ENCODE measurements around the gene HMGA1.

Gene HMGA1

DNA sequence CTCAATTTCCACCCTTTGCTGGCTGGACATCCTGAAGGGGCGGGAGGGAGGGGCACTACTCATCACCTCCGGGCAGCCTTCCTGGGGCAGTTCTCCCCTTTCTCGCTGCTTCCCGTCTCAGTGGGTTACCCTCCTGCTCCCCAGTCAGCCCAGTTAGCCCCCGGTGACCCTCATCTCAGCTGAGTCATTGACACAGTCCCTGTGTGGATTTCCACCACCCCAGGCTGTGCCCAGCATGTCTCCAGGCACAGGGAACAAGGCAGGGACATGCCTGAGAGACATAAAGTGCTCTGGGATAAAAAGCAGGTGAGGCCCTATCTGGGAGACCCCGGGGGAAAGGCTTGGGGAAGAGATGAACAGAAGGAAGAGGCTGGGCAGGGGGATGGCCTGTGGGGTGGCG, 29.9 kb upstream of the HMGA1 start:
- H3K9me3 Mint-ChIP-seq (ENCODE audit: low read depth): no peaks in the 10 kb centered on the region
- no peak overlapping the region for H3K27ac Mint-ChIP-seq
- H3K36me3 Mint-ChIP-seq: no peaks in the 10 kb centered on the region
- H3K4me3 Mint-ChIP-seq: no peak overlapping the region
- H3K27me3 Mint-ChIP-seq: no peaks in the 10 kb centered on the region
- H3K4me1 Mint-ChIP-seq (ENCODE audit: low read depth): peaks cover 17% of the 10 kb centered on the region

DNA sequence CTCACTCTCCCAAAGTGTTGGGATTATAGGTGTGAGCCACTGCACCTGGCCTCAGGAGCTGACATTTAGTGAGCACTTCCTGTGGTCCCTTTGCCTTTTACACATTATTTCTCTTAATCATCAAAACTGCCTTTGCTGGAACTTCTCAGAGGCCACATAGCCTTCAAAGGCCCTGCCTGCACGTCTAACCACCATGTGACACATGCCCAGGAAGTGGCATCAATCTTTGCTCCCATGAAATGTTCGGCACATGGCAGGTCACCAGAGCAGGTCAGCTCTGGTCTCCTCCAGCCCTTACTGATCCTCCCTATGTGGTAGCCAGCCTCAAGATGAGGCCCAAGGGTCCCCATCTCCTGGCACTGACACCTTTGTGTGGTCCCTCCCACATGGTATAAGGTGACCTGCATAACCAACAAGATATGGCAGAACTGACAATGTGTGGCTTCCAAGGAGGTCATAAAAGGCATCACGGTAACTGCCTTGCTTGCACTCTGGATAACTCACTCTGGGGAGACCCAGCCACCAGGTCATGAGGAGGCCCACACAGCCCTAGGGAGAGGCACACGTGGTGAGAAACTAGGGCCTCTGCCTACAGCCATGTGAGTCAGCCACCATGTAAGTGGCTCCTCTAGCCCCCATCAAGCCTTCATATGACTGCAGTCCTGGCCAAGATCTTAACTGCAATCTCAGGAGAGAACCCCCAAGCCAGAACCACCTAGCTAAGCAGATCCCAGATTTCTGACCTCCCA, 28.8 kb upstream of the HMGA1 start:
- Mint-ChIP-seq H3K27me3 (no peaks in the 10 kb centered on the region), H3K9me3 (ENCODE audit: low read depth) (no peaks in the 10 kb centered on the region), H3K27ac (peak overlapping the region; percentile 80), H3K4me1 (ENCODE audit: low read depth) (peaks cover 17% of the 10 kb centered on the region), H3K4me3 (no peak overlapping the region), H3K36me3 (no peaks in the 10 kb centered on the region)

DNA sequence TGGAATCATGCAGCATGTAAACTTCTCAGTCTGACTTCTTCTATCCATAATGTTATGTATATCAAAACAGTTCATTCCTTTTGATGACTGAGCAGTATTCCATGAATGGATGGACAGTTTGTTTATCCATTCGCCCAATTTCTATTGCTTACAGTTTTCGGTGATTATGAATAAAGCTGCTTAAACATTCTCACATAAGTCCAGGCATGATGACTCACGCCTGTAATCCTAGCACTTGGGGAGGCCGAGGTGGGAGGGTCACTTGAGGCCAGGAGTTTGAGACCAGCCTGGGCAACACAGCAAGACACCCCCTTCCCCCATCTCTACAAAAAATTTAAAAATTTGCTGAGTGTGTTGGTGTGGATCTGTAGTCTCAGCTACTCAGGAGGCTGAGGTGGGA, 22.9 kb upstream of the HMGA1 start:
- Mint-ChIP-seq H3K9me3 (ENCODE audit: low read depth) (no peaks in the 10 kb centered on the region), H3K27ac (no peak overlapping the region), H3K27me3 (no peaks in the 10 kb centered on the region), H3K4me1 (ENCODE audit: low read depth) (no peaks in the 10 kb centered on the region), H3K36me3 (no peaks in the 10 kb centered on the region), H3K4me3 (no peak overlapping the region)

DNA sequence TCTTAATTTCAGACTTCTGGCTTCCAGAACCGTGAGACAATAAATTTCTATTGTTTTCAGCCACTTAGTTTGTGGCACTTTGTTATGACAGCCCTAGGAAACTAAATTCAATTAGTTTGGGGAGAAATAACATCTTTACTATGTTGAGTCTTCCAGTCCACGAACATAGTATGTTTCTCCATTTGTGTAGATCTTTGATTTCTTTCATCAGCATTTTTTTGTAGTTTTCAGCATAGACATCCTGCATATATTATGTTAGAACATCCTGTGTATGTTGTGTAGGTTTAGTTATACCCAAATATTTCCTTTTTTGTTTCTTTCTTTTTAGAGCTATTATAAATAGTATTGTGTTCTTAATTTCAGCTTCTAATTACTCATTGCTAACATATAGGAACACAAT, 18.0 kb upstream of the HMGA1 start:
- H3K36me3 Mint-ChIP-seq: no peaks in the 10 kb centered on the region
- peaks cover 12% of the 10 kb centered on the region for H3K4me1 Mint-ChIP-seq (ENCODE audit: low read depth)
- H3K4me3 Mint-ChIP-seq: no peak overlapping the region
- no peaks in the 10 kb centered on the region for H3K9me3 Mint-ChIP-seq (ENCODE audit: low read depth)
- no peak overlapping the region for H3K27ac Mint-ChIP-seq
- H3K27me3 Mint-ChIP-seq: no peaks in the 10 kb centered on the region

DNA sequence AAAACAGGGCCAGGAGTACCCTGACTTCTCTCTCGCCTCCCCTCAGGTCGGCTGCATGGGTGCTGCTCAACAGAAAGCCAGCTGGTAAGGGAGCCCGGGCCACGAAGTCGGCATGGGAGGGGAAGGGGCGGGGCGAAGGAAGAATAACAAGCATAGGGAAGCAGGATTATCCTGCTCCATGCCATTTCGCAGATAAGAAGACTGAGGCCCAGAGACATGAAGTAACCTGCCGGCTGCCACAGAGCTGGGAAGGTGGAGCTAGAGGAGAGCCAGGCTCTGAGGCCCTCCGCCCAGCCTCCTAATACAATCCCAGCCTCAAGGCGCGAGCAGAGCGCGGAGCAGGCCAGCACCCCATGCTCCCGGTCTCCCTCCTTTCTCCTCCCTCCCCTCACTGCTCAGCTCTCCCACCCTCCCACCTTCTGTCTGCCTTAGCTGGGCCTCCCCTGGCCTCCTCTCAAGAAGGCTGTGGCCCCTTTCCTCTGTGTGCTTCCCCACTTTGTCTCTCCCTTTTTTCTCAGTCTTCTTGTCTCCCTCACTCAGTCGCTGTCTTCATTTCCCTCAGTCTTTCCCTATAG, 13.2 kb upstream of the HMGA1 start:
- Mint-ChIP-seq H3K36me3 (no peaks in the 10 kb centered on the region), H3K9me3 (ENCODE audit: low read depth) (no peaks in the 10 kb centered on the region), H3K4me1 (ENCODE audit: low read depth) (peaks cover 34% of the 10 kb centered on the region), H3K27me3 (no peaks in the 10 kb centered on the region), H3K27ac (peak overlapping the region; percentile 83), H3K4me3 (peak overlapping the region; percentile 70)

DNA sequence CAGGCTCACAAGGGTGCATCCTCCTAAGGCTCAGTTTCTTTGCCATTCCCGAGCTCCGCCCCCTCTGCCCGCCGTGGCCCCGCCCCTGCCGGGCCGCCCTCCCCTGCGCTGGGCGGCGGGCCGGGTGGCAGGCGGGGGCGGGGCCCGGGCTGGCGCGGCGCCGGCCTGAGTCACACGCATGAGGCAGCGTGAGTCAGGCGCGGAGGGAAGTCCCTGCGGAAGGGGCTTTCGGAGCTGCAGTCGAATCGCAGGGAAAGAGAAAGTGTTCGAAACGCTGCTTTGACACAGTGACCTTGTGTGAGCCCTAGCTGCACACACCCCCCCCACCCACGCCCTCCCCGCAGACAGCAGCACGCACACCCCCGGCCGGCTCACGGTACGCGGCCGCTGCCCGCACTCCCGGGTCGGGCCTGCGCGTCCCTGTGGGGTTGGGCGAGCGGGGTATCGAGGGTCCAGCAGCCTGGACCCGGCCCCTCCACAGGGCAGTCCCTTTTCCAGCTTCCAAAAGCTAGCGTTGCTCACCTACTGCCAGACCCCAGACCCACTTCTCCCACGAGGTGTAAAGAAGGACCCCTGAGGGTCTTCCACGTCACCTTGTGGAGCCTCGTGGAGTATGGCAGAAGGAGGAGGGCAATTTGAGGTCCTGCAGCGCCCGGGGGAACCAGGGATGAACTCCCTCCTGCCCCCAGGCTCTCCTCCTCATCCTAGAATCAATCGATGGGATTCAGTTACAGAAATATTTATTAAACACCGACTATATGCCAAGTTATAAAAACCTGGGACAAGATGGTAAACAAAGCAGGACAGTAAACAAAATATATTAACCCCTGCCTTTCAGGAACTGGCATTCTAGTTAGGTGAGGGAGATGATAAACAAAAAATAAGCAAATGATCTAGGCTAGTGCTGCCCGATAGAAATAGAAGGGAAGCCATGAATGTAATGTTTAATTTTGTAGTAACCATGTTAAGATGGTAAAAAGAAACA, 12.4 kb upstream of the HMGA1 start:
- Mint-ChIP-seq H3K4me3 (peak overlapping the region; percentile 70), H3K9me3 (ENCODE audit: low read depth) (no peaks in the 10 kb centered on the region), H3K4me1 (ENCODE audit: low read depth) (peaks cover 36% of the 10 kb centered on the region), H3K27me3 (no peaks in the 10 kb centered on the region), H3K27ac (peak overlapping the region; percentile 83), H3K36me3 (no peaks in the 10 kb centered on the region)

DNA sequence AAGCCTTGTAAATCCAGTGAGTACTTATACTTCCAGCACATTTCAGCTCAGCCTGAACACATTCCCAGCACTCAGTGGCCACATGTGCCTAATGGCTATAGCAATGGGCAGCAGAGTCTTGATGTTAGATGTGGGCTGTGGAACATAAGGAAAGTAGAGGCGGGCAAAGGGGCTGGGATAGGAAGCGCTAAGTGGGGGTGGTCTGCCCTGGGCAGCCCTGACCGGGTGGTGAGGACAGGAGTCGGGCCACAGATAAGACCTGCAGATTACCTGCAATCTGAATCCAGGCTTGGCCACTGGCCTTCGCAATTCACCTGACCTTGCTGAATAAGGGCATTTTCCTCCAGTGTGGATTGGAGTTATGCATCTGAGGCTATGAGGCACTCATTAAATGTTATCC, 11.1 kb upstream of the HMGA1 start:
- no peaks in the 10 kb centered on the region for H3K27me3 Mint-ChIP-seq
- H3K4me1 Mint-ChIP-seq (ENCODE audit: low read depth): peaks cover 38% of the 10 kb centered on the region
- no peak overlapping the region for H3K27ac Mint-ChIP-seq
- H3K36me3 Mint-ChIP-seq: no peaks in the 10 kb centered on the region
- H3K9me3 Mint-ChIP-seq (ENCODE audit: low read depth): no peaks in the 10 kb centered on the region
- H3K4me3 Mint-ChIP-seq: no peak overlapping the region

DNA sequence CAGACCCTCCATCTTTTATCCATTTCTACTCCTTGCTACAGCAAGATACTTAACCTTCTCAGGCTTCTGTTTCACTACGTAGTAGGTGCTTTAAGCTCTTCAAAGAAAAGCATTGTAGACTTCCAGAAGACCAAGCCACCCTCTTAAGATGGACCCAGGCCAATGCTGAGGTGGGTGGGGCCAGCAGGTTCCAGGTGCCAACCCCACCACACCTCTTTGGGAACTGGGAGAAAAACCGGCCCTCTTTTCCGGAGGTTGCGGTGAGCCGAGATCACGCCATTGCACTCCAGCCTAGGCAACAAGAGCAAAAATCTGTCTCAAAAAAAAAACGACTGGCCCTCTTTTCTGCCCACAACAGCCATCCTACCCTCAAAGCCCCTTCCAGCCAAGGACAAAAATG, 10.6 kb upstream of the HMGA1 start:
- Mint-ChIP-seq H3K9me3 (ENCODE audit: low read depth) (no peaks in the 10 kb centered on the region), H3K4me1 (ENCODE audit: low read depth) (peaks cover 38% of the 10 kb centered on the region), H3K36me3 (no peaks in the 10 kb centered on the region), H3K4me3 (no peak overlapping the region), H3K27me3 (no peaks in the 10 kb centered on the region), H3K27ac (peak overlapping the region; percentile 46)

DNA sequence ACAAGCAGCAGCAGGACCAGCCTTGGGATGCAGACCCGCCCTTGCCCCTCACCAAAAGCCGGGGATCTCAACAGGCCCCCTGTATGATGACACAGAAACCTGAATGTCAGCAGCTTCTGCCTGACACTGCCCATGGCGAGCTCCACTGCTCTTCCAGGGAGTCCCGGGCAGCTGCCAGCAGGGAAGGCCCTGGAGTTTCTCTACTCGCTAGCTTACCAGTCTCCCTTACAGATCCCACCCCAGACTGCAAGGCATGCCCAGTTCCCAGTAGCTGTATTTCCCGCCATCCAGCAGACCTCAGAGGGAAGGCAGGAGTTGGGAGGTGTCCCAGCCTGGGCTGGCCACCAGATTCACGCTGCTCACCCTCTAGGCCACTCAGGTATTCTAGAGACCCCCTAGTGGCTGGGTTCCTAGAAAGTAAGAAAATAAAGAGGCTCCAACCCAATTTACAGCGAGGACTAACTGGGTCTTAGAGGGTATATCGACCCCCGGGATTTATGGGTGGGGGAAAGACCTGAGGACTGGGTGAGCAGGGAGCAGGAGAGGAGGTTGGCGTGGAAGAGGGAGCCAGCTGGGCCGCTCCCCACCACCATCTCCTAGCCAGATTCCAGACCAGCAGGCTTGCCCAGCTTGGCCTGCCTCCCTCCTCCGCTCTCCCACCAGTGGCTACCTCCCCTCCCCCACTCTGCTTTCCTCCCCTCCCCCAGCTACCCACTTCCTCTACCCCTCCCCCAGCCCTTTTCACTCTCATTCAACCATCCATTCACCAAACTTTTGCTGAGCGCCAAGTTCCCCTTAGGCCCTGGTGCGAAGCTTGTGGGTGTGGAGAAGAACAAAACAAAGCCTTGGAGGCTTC, 9.7 kb upstream of the HMGA1 start:
- Mint-ChIP-seq H3K9me3 (ENCODE audit: low read depth) (no peaks in the 10 kb centered on the region), H3K4me1 (ENCODE audit: low read depth) (peaks cover 38% of the 10 kb centered on the region)

DNA sequence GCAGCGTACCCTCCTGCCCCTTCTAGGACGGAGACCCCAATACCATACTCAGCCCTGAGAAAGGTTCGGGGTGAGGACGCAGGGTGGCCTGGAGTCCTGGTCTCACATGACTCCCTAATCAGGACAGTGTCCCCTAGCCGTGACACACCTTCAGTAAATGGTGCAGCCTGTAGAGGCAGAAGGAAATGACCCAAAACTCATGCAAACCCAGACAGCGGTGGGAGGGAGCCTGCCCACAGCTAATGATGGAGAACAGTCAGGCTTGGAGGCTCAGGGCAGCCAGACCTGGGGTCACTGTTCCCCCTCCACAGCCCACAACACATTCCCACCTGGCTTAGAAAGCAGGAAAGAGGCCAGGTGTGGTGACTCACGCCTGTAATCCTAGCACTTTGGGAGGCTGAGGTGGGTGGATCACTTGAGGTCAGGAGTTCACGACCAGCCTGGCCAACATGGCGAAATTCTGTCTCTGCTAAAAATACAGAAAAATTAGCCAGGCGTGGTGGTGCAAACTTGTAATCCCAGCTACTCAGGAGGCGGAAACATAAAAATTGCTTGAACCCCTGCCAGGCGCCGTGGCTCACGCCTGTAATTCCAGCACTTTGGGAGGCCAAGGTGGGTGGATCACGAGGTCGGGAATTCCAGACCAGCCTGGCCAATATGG, 8.8 kb upstream of the HMGA1 start:
- H3K4me3 Mint-ChIP-seq: no peak overlapping the region
- peaks cover 34% of the 10 kb centered on the region for H3K4me1 Mint-ChIP-seq (ENCODE audit: low read depth)
- no peaks in the 10 kb centered on the region for H3K27me3 Mint-ChIP-seq
- H3K36me3 Mint-ChIP-seq: no peaks in the 10 kb centered on the region
- no peak overlapping the region for H3K27ac Mint-ChIP-seq
- H3K9me3 Mint-ChIP-seq (ENCODE audit: low read depth): no peaks in the 10 kb centered on the region

More for the DNA sequence above, 9.7 kb upstream of the HMGA1 start:
- Mint-ChIP-seq H3K36me3 (no peaks in the 10 kb centered on the region), H3K27me3 (no peaks in the 10 kb centered on the region), H3K4me3 (no peak overlapping the region), H3K27ac (peak overlapping the region; percentile 28)

DNA sequence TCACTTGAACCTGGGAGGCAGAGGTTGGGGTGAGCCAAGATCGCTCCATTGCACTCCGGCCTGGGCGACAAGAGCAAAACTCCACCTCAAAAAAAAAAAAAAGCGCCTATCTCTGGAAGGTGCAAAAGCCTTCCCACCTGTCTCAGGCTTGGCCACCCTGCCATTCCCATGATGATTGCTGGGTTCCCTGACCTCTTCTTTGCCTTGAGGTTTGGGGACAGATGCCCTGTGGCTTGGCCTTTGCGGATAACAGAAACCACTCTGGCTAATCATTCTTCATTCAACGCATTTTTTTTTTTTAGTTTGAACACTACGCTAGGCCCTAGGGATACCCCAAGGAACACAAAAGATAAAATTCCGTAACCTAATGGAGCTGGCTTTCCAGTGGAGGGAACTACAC, 6.8 kb upstream of the HMGA1 start:
- no peaks in the 10 kb centered on the region for H3K9me3 Mint-ChIP-seq (ENCODE audit: low read depth)

DNA sequence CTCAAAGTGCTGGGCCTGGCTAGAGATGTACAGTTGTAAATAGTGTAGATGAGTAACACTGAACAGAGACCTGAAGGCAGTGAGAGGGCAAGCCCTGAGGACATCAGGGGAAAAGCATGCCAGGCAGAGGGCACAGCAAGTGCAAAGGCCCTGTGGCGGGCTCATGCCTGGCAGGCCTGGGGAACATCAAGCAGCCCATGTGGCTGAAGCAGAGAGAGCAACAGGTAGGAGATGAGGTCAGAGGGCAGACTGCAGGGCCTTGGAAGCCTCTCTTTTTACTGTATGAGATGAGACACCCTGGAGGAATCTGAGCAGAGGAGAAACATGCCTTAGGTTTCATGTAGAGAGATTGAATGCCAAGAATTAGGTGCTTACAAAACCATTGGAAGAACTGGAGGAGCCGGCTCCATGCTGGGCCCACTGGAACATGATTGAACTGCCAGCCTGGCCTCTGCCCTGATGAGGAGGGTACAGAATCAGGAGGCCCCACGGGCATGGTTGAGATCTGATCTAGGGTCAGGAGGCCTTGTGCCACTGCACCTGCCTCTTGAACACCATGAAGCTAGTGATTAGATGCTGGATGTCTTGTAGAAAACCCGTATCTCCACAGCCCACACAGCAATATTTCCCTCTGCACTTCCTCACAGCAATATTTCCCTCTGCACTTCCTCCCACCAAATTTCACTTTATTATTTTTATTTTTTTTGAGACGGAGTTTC, 5.9 kb upstream of the HMGA1 start:
- H3K27me3 Mint-ChIP-seq: no peaks in the 10 kb centered on the region
- H3K4me1 Mint-ChIP-seq (ENCODE audit: low read depth): peaks cover 25% of the 10 kb centered on the region
- H3K4me3 Mint-ChIP-seq: no peak overlapping the region
- peak overlapping the region; percentile 66 for H3K27ac Mint-ChIP-seq
- no peaks in the 10 kb centered on the region for H3K9me3 Mint-ChIP-seq (ENCODE audit: low read depth)
- no peaks in the 10 kb centered on the region for H3K36me3 Mint-ChIP-seq

More for the DNA sequence above, 6.8 kb upstream of the HMGA1 start:
- Mint-ChIP-seq H3K27ac (no peak overlapping the region), H3K27me3 (no peaks in the 10 kb centered on the region), H3K36me3 (no peaks in the 10 kb centered on the region), H3K4me3 (no peak overlapping the region), H3K4me1 (ENCODE audit: low read depth) (peaks cover 30% of the 10 kb centered on the region)

DNA sequence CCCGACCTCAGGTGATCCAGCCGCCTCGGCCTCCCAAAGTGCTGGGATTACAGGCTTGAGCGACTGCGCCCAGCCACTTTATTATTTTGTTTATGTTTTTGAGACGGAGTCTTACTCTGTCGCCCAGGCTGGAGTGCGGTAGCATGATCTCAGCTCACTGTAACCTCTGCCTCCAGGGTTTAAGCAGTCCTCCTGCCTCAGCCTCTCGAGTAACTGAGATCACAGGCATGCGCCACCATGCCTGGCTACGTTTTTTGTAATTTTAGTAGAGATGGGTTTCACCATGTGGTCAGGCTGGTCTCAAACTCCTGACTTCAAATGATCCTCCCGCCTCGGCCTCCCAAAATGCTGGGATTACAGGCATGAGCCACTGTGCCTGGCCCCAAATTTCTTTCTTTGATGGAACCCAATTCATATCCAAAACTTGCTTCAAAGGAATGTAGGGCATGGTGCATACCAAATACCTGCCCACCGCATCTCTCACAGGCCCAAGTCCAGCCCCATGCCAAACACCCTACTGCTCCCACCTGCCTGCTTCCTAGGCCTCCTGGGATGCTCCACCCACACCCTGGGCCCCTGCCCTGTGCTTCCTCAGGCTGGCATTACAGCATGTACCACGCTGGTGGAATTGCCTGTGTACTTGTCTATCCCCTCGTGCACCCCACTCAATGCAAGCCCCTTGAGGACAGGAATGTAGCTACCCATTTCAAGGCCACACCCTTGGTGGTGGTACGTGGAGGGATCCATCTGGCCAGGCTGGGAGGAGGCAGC, 4.9 kb upstream of the HMGA1 start:
- H3K9me3 Mint-ChIP-seq (ENCODE audit: low read depth): no peaks in the 10 kb centered on the region
- no peaks in the 10 kb centered on the region for H3K27me3 Mint-ChIP-seq
- H3K4me1 Mint-ChIP-seq (ENCODE audit: low read depth): peaks cover 28% of the 10 kb centered on the region
- no peak overlapping the region for H3K27ac Mint-ChIP-seq
- H3K36me3 Mint-ChIP-seq: no peaks in the 10 kb centered on the region
- H3K4me3 Mint-ChIP-seq: no peak overlapping the region
